ENCODE measurements around the gene BMPR1B.
"Not testable (repeated sequence)": the region's sequence is repeated elsewhere in the genome, so short reads cannot be mapped to it uniquely, and the experiment has no call there.

BMPR1B gene

DNA sequence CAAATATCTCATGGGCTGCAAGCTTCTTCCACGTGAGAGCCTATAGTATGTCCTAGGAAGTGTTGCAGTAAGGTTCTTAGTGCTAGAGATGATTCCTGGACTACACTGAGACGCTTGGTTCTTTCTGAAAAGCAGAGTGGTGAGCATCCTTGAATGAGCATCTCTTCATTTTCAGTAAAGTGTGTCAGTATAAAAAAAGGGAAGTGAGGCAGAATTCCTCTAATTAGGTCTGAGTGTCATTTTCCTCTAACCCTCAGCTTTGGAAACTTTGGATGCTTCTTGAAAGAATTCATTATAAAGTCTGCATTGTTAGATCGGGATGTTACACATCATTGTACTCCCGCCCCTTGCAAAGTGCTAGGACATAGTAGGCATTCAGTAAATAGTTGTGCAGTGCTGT, 5.2 kb downstream of the BMPR1B start:
- DNase-seq (ENCODE audit: low read depth in 2 of 2): no peak

- DNase-seq (ENCODE audit: low read depth in 2 of 2): no peak
Measured at GRCh38 chr4:94763500-94763899, 5.7 kb downstream of the BMPR1B start.

DNA sequence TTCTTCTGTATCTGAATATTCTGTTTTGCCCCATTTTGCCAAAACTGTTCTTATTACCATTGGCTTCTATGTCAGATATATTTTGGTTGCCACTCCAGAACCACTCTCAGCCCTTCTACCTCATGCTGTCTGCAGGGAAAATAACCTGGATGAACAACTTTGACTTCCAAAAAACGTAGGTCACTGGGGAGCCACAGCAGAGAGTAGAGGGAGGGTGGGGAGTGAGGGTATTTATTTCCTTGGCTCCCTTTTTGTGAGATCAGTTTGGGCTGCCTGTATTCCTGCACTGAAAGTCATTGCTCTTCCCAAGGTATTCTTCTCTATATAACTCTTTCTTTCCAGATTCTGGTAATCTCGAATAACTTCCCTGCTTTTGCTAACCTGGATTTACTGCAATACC, 6.3 kb downstream of the BMPR1B start:
- no peak for DNase-seq (ENCODE audit: low read depth in 2 of 2)

- DNase-seq (ENCODE audit: low read depth in 2 of 2): no peak
Measured at GRCh38 chr4:94765174-94765573, 7.4 kb downstream of the BMPR1B start.

DNA sequence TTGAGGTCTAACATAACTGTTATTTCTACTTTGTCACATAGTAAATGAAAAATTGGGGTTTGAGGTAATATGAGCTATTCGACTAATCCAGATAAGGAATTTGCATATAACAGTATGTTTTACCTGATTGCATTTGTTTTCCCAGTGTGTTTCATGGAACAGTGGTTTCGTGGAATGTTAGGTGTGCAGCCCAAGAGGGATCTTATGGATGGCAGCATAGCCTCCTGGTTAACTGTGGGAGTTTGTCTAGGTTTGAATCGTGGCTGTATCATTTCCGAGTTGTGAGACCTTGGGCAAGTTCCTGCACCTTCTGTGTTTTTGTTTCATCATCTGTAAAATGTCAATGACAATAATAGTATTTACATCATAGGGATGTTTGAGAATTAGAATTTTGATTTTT, 7.9 kb downstream of the BMPR1B start:
- no peak for DNase-seq (ENCODE audit: low read depth in 2 of 2)

DNA sequence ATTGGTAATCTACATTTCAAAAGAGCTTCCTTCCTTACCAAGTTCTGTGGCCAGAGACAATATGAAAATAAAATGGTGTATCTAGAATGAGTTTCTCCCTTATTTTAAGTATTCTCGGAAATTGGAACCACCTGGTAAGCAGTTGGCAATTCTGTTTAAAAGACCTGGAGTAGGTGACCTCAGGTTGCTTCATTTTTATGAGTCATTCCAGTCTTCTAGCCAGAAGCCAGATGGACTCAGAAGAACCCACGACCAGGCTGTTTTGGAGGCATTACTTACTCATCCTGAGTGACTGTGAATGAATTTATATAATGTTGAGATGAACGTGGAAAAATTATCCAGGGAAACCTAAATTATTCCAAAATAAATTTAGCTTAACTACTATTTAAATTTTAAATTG, 9.1 kb downstream of the BMPR1B start:
- DNase-seq (ENCODE audit: low read depth in 2 of 2): no peak

GRCh38 chr4:94767446-94767845, 9.7 kb downstream of the BMPR1B start:
- no peak for DNase-seq (ENCODE audit: low read depth in 2 of 2)

- no peak for DNase-seq (ENCODE audit: low read depth in 2 of 2)
Measured at GRCh38 chr4:94782707-94783106, 25.0 kb downstream of the BMPR1B start.

- DNase-seq (ENCODE audit: low read depth in 2 of 2): no peak
Measured at GRCh38 chr4:94791701-94792100, 33.9 kb downstream of the BMPR1B start.

DNA sequence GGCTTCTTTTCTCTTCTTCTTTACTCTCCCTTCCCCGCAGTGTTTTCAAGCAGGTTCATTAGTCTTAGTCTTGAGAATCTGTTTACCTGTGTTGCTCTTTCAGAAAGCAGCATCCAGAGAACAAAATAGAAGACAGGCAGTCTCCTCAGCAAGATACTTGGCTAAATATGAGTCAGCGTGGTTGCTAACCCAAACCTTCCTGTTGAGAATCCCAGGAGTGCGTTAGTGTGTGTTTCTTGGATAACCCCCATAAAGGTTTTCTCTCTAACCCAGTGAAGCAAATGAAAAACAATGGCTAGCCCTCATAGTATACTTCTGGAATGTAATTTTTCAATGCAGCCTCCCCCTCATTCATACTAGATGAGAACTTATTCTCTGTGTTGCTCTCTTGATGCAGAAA, 41.1 kb downstream of the BMPR1B start:
- DNase-seq (ENCODE audit: low read depth in 2 of 2): no peak

GRCh38 chr4:94801016-94801415, 43.3 kb downstream of the BMPR1B start:
- DNase-seq (ENCODE audit: low read depth in 2 of 2): no peak

DNA sequence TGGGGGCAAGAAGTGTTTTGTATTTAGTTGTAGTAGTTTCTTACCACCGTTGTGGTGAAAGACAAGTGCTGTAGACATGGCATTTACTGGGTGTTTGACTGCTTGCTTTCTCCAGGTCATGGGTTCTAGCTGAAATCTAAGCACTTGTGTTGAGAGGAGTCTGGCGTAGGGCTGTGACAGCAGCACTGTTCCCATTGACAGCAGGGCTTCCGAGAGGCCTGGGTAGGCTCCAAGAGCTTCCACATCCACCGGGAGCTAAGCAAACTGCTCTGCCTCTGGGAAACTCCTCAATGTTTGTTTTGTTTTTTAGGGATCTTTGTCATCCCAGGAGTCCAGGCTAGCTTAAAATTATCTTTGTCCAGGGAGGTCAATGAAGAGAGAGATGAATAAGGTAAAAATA, 44.3 kb downstream of the BMPR1B start:
- DNase-seq (ENCODE audit: low read depth in 2 of 2): no peak

DNA sequence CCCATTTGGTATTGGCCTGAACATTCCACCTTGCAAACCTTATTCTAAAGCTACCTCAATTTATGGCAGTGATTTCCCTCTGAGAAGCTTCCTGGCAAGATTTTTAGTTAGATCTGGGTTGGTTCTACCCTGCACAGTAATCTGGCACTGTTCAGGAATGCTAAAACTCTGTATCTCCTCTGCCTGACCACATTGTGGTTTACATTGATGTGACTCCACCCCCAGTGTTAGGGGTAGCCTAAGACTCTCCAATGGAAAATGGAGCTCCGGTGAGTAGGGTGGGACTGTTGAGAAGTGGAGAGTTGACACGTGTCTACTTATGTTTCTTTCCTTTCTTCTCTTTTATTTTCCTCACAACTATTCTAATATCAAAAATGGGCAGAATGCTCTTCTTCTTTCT, 45.4 kb downstream of the BMPR1B start:
- no peak for DNase-seq (ENCODE audit: low read depth in 2 of 2)

DNA sequence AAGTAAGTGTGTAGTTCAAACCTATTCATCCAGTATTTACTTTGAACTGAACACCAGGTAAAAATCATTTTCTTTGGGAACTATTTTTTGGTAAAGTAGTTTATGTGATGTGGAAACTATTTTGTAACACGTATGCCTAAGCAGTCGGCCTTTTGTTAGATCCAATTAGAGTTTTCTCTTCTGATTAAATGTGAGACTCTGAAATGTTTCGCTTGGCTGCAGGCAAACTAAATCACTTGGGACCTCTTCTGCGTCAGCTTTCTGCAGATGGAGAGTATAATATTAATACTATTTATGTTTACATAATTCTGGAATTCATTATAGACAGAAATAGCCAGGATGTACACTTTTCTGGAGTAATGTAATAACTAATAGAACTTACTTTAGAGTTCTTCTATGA, 46.9 kb downstream of the BMPR1B start:
- DNase-seq (ENCODE audit: low read depth in 2 of 2): no peak

GRCh38 chr4:94806376-94806775, 48.6 kb downstream of the BMPR1B start:
- no peak for DNase-seq (ENCODE audit: low read depth in 2 of 2)

- no peak for DNase-seq (ENCODE audit: low read depth in 2 of 2)
Measured at GRCh38 chr4:94811643-94812042, 53.9 kb downstream of the BMPR1B start.

DNA sequence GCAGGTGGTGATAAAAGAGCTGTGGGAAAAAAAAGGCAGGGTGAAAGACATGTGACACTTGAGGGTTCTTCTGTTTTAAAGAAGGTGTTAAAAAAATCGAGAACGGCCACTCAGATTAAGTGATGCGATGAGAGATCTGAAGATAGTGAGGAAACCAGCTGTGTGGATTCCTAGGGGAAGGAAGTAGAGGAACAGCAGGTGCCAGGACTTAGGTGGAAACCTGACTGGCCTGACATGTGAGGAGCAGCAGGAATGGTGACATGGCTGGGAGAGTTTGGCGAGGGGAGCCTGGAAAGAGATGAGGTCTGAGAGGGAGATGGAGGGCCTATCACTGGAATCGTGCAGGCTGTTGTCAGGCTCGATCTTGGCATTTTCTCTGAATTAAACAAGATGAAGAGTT, 55.5 kb downstream of the BMPR1B start:
- DNase-seq (ENCODE audit: low read depth in 2 of 2): no peak

DNA sequence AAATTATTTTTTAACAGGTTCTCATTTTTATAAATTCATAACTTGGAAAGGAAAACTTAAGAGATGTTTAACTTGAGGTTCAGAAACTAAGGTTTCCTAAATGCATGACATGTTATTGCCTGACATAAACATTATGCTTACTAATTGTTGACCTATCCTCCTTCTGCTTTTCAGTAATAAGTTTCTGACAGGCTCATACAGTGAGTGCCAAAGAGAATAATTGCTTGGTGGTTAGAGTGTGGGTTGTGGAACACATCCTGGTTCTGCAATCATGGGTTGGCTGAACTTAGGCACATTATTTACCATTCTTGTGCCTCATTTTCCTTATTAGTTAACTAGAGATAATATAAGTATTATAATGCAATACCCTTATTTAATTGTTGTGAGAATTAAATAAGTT, 56.5 kb downstream of the BMPR1B start:
- DNase-seq (ENCODE audit: low read depth in 2 of 2): no peak

DNA sequence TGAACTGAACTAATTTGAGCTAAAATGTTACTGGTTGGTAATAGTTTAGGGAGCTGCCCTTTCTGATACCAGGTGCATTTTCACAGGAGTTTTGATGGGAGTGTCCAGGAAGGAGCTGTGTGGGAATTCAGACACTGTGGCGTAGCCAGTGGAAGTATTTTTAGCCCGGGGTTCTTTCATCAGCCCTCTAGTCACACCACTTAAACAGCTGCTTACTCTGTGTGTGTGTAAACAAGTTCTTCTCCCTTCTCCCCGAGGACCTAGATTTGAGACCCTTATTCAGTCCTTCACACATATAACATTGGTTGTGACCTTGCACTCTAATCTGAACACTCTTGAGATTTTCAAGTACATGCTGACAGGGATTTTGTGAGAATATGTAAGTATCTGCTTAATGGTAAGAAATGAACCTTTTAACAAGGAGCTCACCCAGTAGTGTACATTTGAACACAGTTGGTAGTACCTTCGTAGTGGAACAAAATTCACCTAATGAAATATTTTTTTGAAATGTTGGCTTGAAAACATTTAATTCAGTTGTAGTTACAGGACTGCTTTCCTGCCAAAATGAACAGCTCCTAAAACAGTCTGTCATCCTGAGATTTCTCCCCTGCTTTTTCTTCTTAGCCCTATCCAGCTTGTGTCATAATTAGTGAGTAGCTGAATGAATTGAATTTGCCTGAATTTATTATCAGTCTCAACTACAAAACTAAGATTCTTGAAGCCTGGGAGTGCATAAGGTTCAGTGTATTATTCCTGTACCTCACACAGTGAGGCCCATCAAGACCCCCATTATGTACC, 61.8 kb downstream of the BMPR1B start:
- no peak for DNase-seq (ENCODE audit: low read depth in 2 of 2)

GRCh38 chr4:94826206-94826605, 68.5 kb downstream of the BMPR1B start:
- no peak for DNase-seq (ENCODE audit: low read depth in 2 of 2)

GRCh38 chr4:94827481-94828110, 69.8 kb downstream of the BMPR1B start:
- no peak for DNase-seq (ENCODE audit: low read depth in 2 of 2)

- no peak for DNase-seq (ENCODE audit: low read depth in 2 of 2)
Measured at GRCh38 chr4:94828882-94829281, 71.1 kb downstream of the BMPR1B start.

DNA sequence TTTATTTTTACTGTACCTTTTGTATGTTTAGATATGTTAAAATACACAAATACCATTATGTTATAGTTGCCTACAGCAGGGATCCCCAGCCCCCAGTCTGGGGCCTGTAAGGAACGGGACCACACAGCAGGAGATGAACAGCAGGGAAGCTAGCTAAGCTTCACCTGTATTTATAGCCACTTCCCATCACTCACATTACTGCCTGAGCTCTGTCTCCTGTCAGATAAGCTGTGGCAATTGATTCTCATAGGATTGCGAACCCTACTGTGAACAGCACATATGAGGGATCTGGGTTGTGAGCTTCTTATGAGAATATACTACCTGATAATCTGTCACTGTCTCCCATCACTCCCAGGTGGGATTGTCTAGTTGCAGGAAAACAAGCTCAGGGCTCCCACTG, 73.9 kb downstream of the BMPR1B start:
- DNase-seq (ENCODE audit: low read depth in 2 of 2): no peak

- DNase-seq (ENCODE audit: low read depth in 2 of 2): not testable (repeated sequence)
Measured at GRCh38 chr4:94832329-94832728, 74.6 kb downstream of the BMPR1B start.

Data from stimulated activated CD4-positive, alpha-beta T cell treated with anti-CD3 and anti-CD28 coated beads, Interleukin-1b, Interleukin-23, amount 100 ng/mL, for 4 hours (primary cell).